ENCODE results near the gene ROCK2.

DNA sequence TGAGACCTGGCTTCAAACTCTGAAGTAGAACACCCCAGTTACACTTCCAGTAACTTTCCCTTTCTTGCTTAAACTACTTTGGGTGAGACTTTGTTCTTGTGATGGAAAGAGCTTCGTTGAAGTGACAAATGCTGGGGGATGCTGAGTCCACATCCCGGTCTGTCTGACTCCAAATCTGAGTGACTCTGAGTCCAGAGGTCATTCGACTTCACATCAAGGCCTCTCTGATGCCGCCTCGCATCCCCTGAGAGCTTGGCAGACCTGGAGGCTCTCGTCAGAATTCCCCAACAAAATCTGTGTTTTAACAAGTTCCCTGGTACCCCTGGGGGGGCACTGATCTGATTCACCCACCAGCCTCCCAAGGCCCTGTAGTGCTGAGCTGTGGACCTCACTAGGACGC, 31.6 kb upstream of the ROCK2 start:
- TF ChIP-seq, protein P1, sequence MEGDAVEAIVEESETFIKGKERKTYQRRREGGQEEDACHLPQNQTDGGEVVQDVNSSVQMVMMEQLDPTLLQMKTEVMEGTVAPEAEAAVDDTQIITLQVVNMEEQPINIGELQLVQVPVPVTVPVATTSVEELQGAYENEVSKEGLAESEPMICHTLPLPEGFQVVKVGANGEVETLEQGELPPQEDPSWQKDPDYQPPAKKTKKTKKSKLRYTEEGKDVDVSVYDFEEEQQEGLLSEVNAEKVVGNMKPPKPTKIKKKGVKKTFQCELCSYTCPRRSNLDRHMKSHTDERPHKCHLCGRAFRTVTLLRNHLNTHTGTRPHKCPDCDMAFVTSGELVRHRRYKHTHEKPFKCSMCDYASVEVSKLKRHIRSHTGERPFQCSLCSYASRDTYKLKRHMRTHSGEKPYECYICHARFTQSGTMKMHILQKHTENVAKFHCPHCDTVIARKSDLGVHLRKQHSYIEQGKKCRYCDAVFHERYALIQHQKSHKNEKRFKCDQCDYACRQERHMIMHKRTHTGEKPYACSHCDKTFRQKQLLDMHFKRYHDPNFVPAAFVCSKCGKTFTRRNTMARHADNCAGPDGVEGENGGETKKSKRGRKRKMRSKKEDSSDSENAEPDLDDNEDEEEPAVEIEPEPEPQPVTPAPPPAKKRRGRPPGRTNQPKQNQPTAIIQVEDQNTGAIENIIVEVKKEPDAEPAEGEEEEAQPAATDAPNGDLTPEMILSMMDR (IDR thresholded peaks at IDR 0.05), result no peak
- no peak for TF ChIP-seq POLR2A (IDR thresholded peaks at IDR 0.05)
